ENCODE results near the gene DEFB114.

DNA sequence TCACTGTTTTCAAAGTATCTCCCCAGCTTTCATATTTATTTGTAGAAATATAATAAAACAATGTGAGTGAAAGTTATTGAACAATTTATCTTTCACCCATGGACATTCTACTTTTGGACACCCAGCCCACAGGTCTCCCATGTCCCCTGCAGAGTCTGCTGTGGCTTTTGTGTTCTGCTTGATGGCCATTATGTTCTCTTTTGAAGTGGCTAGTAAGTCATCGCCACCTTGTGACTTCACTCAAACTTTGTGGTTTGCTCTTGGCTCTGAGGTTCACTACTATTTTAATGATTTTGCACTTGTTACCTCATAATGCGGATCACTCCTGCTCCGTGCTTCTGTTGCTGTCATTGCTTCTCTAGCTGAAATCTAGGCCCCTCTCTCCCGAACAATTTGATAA lies 15.6 kb upstream of the DEFB114 start:
- TF ChIP-seq ZNF174 (tag by site-specific recombination; IDR thresholded peaks at IDR 0.05) (no peak), ZNF610 (tag by site-specific recombination; IDR thresholded peaks at IDR 0.05; ENCODE audit: borderline replicate concordance) (no peak), ZNF777 (tag by site-specific recombination; IDR thresholded peaks at IDR 0.05; ENCODE audit: borderline replicate concordance) (no peak)
- TF ChIP-seq, protein P1, sequence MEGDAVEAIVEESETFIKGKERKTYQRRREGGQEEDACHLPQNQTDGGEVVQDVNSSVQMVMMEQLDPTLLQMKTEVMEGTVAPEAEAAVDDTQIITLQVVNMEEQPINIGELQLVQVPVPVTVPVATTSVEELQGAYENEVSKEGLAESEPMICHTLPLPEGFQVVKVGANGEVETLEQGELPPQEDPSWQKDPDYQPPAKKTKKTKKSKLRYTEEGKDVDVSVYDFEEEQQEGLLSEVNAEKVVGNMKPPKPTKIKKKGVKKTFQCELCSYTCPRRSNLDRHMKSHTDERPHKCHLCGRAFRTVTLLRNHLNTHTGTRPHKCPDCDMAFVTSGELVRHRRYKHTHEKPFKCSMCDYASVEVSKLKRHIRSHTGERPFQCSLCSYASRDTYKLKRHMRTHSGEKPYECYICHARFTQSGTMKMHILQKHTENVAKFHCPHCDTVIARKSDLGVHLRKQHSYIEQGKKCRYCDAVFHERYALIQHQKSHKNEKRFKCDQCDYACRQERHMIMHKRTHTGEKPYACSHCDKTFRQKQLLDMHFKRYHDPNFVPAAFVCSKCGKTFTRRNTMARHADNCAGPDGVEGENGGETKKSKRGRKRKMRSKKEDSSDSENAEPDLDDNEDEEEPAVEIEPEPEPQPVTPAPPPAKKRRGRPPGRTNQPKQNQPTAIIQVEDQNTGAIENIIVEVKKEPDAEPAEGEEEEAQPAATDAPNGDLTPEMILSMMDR (tag by site-specific recombination; IDR thresholded peaks at IDR 0.05) = no peak
- TF ChIP-seq, protein P2, sequence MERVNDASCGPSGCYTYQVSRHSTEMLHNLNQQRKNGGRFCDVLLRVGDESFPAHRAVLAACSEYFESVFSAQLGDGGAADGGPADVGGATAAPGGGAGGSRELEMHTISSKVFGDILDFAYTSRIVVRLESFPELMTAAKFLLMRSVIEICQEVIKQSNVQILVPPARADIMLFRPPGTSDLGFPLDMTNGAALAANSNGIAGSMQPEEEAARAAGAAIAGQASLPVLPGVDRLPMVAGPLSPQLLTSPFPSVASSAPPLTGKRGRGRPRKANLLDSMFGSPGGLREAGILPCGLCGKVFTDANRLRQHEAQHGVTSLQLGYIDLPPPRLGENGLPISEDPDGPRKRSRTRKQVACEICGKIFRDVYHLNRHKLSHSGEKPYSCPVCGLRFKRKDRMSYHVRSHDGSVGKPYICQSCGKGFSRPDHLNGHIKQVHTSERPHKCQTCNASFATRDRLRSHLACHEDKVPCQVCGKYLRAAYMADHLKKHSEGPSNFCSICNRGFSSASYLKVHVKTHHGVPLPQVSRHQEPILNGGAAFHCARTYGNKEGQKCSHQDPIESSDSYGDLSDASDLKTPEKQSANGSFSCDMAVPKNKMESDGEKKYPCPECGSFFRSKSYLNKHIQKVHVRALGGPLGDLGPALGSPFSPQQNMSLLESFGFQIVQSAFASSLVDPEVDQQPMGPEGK (tag by site-specific recombination; IDR thresholded peaks at IDR 0.05) = no peak
- TF ChIP-seq, protein P3, sequence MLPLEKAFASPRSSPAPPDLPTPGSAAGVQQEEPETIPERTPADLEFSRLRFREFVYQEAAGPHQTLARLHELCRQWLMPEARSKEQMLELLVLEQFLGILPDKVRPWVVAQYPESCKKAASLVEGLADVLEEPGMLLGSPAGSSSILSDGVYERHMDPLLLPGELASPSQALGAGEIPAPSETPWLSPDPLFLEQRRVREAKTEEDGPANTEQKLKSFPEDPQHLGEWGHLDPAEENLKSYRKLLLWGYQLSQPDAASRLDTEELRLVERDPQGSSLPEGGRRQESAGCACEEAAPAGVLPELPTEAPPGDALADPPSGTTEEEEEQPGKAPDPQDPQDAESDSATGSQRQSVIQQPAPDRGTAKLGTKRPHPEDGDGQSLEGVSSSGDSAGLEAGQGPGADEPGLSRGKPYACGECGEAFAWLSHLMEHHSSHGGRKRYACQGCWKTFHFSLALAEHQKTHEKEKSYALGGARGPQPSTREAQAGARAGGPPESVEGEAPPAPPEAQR (tag by site-specific recombination; IDR thresholded peaks at IDR 0.05) = no peak
